Cardiac muscle cell (in vitro differentiated cells and primary cell): ENCODE data around the gene PPM1K. TPM values are rescaled to one million over a fixed set of nuclear protein-coding genes. Genes with fewer than 3 reads are reported as not detected.

ENCODE experiments used
- DNase-seq, 2 donors: peaks; one replicate each; pipeline versions ENCODE4 v3.0.0 to v3.0.0-alpha.2; 2010 to 2017; ENCODE audit warnings: low read depth in 1 of 2, low spot score in 1 of 2
- H3K27ac ChIP-seq: fragments of 200-600 bp; sonication (generic); 2 replicates; pipeline ENCODE4 v1.5.1; 2016
- H3K27me3 ChIP-seq: fragments of 200-600 bp; sonication (generic); 2 replicates; pipeline ENCODE4 v1.6.0; 2016; ENCODE audit warnings: control low read depth
- H3K36me3 ChIP-seq: fragments of 200-600 bp; sonication (generic); 2 replicates; pipeline ENCODE4 v1.5.1; 2016; ENCODE audit warnings: control low read depth
- H3K4me1 ChIP-seq: fragments of 200-600 bp; sonication (generic); 2 replicates; pipeline ENCODE4 v1.8.1; 2017; ENCODE audit warnings: low read depth, mild to moderate bottlenecking, mixed run types
- H3K4me3 ChIP-seq: fragments of 200-600 bp; sonication (generic); 2 replicates; pipeline ENCODE4 v1.5.1; 2016; ENCODE audit warnings: mild to moderate bottlenecking
- H3K9me3 ChIP-seq: fragments of 200-600 bp; sonication (generic); 2 replicates; pipeline ENCODE4 v1.5.1; 2017; ENCODE audit warnings: low read depth, mild to moderate bottlenecking, control low read depth
- CTCF ChIP-seq: IDR thresholded peaks from 2 replicates; pipeline ENCODE4 v1.5.1; 2012; ENCODE audit warnings: low read depth, mild to moderate bottlenecking, low read length
- polyA plus RNA-seq: library from polyadenylated mRNA; unstranded; fragments of >200 nt; fragmentation: Nextera tagmentation; extraction: Ambion mirVana; gene quantifications from 2 replicates; pipeline ENCODE4 v1.2.1, GENCODE V29; 2016
- total RNA-seq: library from RNA; depleted of rRNA; stranded (reverse); fragments of >200 nt; gene quantifications from 2 replicates; pipeline ENCODE4 v1.2.3, GENCODE V29; 2016

Gene PPM1K
- total and polyA plus RNA-seq, 2 experiments from 2014 or later = 54.8 to 58.8 TPM

GRCh38 chr4:88296413-88297211 is 12.3 kb upstream of the PPM1K start:
- Histone ChIP-seq H3K36me3 (no peaks in the 10 kb centered on the region), H3K4me1 (peaks cover 38% of the 10 kb centered on the region)

GRCh38 chr4:88295656-88296055 is 11.3 kb upstream of the PPM1K start:
- Histone ChIP-seq H3K36me3 (no peaks in the 10 kb centered on the region), H3K4me1 (peaks cover 38% of the 10 kb centered on the region), H3K4me3 (no peak overlapping the region), H3K27me3 (no peaks in the 10 kb centered on the region), H3K27ac (peak overlapping the region; percentile 35), H3K9me3 (no peaks in the 10 kb centered on the region)
- no peak for TF ChIP-seq CTCF
- DNase-seq = no peak

More at GRCh38 chr4:88296413-88297211, 12.3 kb upstream of the PPM1K start:
- Histone ChIP-seq H3K9me3 (no peaks in the 10 kb centered on the region), H3K4me3 (no peak overlapping the region), H3K27me3 (no peaks in the 10 kb centered on the region), H3K27ac (peak overlapping the region; percentile 95)
- no peak for TF ChIP-seq CTCF
- DNase-seq = no peak

GRCh38 chr4:88291003-88291402 is 6.6 kb upstream of the PPM1K start:
- no peak overlapping the region for H3K27ac ChIP-seq
- peak; percentile 21 to 73 for DNase-seq
- H3K9me3 ChIP-seq = no peaks in the 10 kb centered on the region
- TF ChIP-seq CTCF = no peak
- H3K27me3 ChIP-seq = no peaks in the 10 kb centered on the region
- no peaks in the 10 kb centered on the region for H3K36me3 ChIP-seq
- no peak overlapping the region for H3K4me3 ChIP-seq
- peaks cover 24% of the 10 kb centered on the region for H3K4me1 ChIP-seq

- peak; percentile 6 to 10 for DNase-seq
- Histone ChIP-seq H3K9me3 (no peaks in the 10 kb centered on the region), H3K4me1 (peaks cover 26% of the 10 kb centered on the region), H3K36me3 (no peaks in the 10 kb centered on the region), H3K4me3 (no peak overlapping the region), H3K27ac (no peak overlapping the region), H3K27me3 (no peaks in the 10 kb centered on the region)
- no peak for TF ChIP-seq CTCF
Measured at GRCh38 chr4:88286897-88287296, 2.5 kb upstream of the PPM1K start.

- Histone ChIP-seq H3K36me3 (no peaks in the 10 kb centered on the region), H3K4me1 (peaks cover 24% of the 10 kb centered on the region), H3K27me3 (no peaks in the 10 kb centered on the region), H3K4me3 (peak overlapping the region; percentile 33), H3K9me3 (no peaks in the 10 kb centered on the region), H3K27ac (peak overlapping the region; percentile 89)
- TF ChIP-seq CTCF = no peak
- DNase-seq = no peak
Measured at GRCh38 chr4:88285235-88285653, 883 bp upstream of the PPM1K start.
